NB4 (cell line): Measurements from ENCODE around the gene SND1.

Experiments
- CTCF ChIP-seq: IDR thresholded peaks from one replicate; pipeline ENCODE4 v1.5.1; 2012; ENCODE audit warnings: low read depth, low read length
- POLR2A ChIP-seq: IDR thresholded peaks from 2 replicates; pipeline ENCODE4 v1.6.1; 2011; ENCODE audit warnings: mild to moderate bottlenecking; ENCODE audit not compliant: insufficient read length; ENCODE audit errors: extremely low read depth

GRCh38 chr7:127988751-127989150 is 336.8 kb downstream of the SND1 start:
- TF ChIP-seq CTCF (no peak), POLR2A (no peak)
